NCI-H82 (cell line): ENCODE measurements around the gene NOL4L.

Experiments used
- DNase-seq: peaks from one replicate; lab custom pipeline; 2025; lab: John Stamatoyannopoulos, UW

The NOL4L gene

DNA sequence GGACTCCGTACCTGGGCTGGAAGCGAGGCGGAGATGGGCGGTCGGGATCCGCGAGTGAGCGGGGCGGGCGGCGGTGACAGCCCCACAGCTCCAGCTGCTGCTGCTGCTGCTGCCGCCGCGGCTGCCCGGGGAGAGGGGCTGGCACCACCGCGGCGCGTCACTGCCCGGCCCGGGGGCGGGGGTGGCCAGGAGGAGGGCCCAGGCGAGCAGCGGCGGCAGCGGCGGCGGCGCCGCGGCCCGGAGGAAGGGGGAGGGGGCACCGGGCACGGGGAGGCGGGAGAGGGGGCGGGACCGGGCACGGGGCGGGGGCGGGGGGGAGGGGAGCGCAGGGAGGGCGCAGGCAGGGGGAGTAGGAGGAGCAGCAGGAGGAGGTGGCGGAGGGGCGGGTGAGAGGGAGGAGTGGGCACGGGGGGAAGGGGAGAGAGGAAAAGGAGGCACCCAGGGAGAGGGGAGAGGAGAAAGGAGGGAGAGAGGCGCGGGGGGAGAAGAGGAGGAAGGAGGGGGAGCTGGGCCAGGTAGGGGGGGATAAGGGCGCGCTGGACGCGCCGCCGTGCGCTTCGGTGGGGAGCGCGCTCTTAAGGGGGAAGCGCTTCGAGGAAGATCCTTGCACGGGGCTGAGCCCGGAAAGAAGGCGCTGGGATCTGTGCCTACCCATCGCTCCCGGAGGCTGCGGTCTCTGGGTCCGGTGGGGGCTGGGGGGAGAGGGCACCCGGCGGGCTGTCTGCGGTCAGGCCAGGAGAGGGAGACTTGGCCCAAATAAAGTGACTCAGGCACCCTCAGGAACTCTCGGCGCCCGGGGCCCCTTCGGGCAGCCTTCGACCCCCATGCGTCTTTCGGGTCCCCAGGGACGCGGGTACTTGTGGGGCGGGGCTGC is 101.5 kb downstream of the NOL4L start:
- peak; percentile 98 for DNase-seq

DNA sequence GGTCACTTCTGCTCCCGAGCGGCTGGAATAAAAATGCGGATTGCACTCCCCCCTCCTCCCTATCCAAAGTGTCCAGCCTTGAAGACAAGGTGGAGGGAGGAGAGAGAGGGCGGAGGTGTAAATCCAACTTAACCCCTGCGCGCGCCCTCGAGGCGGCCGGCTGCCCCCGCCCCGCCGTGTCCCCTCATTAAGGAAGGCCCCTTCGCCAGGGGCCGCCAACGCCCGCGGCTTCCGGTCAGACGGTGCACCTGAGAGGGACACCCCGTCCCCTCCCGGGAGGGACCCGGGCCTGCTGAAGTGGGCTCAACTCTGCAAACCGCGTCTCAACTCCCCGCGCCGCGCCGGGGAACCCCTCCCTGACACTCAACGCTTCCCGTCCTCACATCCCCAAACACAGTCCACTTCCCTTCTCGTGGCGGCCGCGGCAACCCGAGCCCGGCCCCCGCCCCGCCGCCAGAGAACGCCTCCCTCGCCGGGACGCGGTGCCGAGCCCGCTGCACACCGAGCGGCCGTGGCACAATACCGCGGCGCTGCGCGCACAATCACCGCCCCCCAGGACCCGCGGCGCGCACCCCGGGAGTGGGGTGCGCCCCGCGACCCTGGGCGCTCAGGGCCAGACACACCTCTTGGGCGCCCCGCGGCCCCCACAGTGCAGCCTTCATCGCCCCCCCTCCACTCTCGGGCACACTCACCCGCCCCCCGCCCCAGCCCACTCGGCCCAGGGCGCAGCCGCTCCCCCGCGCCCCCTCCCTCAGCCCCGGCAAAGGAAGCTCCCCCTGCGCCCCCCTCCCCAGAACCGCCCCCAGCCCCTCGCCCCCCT is 102.5 kb downstream of the NOL4L start:
- DNase-seq: peak; percentile 65

DNA sequence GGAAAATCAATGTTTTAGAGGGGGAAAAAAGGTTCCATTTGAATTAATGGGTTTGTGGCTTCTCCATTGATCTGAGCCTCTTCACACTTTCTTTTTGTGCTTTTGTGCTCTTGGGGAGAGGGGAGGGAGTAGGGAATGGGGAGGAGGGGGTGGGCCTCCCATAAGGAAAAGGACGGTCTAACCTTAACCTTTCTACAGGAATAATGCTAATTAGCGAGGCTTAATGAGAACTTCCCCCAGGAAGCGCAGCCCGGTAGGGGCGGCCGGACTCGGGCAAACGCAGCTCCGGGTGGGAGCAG is 103.0 kb downstream of the NOL4L start:
- DNase-seq: no peak

DNA sequence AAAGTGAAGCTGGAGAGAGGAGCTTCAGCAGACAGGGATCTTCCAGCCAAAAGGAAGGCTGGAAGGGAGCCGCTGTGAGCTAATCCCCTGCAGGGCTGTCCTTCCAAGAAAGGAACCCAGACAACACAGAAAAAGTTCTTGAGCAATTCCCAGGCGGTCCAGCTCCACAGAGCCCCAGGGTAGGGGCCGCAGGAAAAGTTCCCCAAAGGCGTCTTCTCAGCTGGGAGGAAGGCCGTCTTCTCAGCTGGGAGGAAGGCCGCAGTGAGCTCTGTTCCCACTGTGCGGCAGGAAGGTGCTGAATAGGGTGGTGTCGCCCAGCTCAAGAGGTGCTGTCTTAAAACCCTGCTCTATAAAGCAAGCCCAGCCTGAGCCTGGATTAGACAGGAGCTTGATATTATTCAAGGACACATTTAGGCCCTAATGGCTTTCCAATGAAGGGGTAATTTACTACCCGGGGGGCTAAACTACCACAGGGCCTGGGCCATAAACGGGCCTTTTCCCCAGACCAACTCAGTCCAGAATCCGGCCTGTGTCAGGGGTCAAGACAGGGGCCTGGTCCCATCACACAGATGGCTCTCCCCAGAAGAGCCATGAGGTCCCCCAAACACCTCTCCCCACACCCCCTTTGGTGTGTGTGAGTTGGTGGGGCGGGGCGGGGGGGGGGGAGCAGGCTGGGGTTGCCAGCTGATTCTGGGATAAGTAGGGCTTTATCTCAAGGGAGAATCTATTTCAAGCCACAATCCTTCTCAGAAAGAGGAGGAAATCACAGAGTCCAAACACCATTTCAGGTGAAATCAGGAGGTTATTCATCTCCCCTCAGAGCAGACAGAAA is 103.6 kb downstream of the NOL4L start:
- peak; percentile 82 for DNase-seq

DNA sequence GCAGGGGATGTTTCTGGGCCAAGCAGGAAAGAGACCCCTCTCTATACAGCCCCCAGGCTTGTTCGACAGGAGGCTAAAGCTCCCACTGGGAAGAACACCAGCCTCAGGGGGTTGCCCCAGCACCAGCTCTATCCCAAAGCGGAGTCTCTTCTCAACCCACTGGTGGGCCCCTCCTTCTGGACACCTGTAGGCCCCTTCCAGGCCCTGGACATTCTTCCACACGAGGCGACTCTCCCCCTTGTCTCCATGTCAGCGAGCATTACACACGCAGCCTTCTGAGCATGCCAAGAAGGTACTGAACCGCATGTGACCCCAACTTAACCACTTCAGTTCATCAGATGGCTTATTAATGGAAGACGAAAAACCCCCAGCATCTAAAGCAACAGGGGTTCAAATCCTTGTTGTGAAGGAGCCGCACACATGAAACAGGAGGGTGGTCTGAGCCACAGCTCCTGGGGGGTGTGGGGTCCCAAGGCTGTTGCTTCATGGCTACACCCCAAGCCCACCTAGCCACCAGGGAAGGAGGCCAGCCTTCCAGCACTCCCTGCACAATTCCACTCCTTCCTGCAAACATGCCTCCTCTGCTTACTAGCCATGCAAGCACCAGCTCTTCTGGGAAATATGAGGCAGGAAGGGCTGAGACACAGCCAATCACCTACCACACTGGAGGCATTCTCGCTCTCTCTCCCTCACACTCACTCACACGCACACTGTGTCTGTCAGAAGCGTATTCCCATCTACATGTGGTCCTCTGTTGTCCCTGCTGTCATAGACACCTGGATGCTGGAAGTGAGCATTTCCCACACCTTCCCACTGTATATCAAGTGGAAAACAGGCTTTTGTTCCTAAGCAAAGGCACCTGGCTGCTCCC is 104.5 kb downstream of the NOL4L start:
- no peak for DNase-seq

DNA sequence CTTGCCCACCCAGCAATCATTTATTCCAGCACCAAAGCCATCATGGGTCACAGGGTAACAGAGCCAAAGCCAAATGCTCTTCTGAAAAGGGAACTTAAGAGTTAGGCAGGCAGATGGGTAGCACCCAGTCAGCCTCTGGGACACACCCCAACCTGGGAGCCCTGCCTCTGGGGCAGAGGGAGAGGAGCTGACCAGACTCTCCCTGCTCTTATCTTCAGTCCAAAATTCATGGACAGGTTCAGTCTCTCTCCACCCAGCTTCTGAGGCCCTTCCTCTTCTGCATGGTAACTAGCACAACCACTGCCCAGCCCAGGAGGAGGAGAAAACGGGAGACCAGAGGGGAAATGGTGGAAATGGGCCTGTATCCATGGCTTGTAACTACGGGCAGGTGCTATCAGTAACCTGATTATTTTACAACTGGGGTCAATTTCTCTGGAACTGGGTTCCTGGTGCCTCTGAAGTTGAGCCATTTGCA is 105.4 kb downstream of the NOL4L start:
- no peak for DNase-seq

DNA sequence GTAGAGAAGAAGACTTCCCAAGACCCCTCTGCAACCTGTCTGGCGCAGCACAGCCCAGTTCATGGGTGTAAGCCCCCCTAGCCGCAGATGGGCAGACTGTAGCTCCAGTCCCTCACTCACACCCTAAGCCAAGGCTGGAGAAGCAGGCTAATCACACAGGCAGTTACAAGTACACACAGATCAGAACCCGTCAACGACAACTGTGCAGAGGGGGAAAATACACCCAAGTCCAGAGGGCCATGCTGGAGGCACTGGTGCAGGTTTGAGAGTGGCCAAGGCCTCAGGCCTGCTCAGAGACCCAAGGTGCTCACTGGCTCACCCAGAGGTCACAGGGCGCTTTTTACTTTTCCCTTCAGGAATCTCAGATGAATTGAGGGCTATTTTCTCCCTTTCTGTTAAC is 106.1 kb downstream of the NOL4L start:
- DNase-seq: no peak

DNA sequence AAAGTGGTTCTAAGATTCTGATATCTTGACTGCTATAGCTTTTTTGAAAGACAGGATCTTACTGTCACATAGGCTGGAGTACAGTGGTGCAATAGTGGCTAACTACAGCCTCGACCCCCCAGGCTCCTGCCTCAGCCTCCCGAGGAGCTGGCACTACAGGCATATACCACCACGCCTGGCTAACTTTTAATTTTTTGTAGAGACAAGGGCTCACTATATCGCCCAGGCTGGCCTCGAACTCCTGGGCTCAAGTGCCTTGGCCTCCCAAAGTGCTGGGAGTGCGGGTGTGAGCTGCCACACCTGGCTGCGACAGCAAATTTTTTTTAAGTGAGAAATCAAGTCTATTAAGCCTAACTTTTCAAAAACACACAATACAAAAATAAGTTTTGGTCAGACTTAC is 106.6 kb downstream of the NOL4L start:
- DNase-seq: no peak

DNA sequence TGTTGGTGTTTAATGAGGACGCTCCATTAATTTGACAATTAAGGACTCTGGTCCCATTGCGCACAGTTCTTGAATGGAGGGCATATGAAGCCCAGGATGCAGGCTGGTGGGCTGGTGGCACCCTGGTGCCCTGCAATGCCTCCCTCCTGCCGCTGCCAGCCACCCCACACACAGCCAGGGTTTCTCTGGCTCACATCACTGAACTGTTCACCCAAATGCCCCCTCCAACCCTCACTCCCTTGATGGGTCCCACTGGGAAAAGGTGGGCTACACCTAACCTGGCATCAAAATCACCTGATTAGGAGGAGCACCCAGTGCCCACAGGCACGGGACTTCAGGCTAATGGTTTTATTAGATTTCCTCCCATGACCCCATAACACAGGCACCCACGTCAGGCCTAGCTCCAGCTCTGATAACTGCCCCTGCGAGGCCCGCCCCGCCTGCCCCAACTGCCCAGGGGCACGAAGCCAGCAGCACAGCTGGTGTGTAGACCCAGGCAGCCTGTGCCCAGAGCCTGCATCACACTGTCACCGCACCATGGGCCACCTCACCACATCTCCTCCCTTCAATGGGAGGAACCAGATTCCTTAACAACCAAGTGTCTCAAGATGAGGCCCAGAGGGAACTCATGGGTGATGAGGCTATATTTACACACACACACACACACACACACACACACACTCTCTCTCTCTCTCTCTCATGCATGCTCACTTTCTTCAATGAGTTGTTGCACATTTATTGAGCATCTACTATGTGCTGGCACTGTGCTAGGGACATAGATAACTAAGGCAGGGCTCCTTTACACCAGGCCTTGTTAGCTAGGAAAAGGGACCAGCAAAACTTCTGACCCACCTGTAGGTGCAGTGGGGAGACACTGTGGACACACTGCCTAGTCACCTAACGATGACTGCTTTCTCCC is 107.3 kb downstream of the NOL4L start:
- no peak for DNase-seq

DNA sequence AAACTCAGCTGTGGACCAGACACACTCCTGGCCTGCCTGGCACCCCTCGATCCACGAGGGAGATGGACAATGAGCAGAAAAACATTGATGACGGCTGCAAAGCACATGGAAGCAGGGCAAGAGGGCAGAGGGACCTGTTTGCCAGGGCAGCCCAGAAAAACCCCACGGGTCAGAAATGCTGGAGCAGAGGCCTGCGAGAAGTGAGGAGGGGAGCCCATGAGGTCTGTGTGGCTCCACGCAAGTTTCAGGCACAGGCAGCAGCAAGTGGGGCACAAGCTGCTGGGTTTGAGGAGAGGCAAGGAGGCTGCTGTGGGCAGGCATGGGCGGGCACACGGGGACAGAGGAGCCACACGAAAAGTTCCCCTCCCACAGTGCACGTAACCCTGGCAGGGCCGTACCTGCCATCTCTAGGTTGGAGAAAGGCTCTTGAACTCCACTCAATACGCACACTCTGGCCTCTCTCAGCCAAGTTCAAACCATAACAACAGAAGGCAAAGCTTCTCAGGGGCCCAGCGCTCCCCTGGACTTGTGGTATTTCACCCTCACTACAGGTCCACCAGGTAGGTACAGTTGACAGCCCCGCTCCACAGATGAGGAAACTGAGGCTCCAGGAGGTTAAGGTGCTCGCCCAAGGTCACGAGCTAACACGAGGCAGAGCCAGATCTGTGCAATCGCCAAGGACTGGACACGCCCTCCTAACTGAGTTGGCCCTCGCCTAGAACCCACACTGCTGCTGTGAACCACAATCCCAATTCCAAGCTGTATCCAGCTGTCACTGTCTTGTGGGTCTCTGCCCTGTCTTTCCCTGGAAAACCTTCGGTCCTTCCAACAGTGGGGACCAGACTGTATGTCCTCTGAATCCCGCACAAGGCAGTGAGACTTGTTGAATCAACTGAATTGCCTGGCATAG is 108.2 kb downstream of the NOL4L start:
- no peak for DNase-seq

DNA sequence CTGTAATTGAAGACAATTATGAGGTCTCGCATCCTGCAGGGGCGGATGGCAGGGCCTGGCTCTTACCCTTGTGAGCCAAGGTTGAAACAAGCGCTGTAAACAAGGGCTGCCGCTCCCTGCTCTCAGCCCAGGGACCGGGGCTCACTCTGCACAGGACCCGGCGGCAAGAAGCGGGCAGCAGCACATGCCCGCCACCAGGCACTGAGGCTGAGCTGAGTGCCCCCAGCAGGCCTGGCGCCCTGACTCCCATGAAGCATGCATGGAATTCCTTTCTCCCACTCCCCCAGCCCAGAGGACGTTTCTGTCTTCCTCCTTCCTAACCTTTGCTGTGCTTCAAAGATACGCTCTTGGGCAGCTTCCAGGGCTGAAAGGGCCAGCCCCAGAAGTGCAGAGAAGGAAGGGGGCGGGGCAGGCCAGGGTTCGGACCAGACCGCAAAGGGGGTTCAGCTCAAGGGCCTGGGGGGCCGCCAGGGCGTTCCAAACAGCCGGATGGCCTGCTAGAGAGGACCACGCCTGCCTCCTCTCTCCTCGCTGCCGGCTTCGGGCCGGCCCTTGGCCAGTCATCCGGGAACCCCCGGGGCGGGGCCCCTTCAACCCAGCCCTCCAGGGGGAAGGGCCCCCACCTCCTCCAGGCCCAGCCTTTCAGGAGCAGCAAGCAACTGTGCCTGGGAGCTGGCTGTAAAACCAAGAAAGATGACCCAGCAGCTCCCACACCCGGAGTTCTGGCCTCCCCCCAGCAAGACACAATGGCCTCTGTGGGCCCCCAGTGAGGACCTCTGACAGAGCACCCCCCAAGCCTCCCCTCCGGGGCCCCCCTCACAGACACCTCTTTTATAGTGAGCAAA is 109.9 kb downstream of the NOL4L start:
- no peak for DNase-seq

DNA sequence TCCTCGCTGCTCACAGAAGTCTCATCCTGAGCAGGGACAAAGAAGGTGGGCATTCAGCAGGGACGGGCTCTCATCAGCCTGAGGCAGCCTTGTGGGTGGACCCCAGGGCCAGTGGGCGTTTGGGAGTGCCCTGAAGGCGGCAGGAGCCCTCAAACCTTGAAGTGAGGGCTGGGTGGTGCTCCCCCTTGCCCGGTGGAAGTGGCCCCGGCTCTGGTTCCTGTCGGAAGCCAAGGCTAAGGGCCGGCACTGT is 110.5 kb downstream of the NOL4L start:
- DNase-seq: no peak

DNA sequence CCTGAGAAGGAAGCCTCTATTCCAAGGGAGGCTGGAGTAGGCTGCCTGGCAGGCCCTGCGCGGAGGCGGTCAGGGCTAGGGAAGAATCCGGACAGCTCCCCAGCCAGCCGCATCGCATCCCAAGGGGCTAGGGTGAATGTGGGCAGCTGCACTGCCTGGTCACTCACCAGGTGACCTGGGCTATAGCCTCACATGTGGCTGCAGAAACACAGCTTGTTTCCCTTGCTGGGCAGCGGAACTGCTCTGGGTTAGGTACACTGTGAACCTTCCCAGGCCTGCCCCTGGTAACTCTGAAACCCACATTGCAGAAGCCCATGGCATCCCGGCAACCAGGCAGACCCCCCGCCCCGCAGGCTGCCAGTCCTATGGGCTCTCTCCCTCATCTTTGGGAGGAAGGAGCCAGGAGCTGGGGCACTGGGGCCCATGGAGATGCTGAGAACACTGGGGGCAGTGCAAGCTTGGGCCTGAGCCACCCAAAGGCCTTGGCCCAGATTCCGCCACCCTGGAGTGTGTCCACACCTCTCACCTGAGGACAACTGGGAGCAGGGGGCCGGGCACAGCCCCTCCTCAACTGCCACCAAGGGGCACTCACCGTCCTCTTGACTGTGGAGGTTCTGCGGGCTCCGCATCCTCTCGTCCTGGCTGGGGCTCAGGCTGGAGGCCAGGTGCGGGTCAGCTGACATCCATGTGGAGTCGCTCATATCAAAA is 111.0 kb downstream of the NOL4L start:
- no peak for DNase-seq

DNA sequence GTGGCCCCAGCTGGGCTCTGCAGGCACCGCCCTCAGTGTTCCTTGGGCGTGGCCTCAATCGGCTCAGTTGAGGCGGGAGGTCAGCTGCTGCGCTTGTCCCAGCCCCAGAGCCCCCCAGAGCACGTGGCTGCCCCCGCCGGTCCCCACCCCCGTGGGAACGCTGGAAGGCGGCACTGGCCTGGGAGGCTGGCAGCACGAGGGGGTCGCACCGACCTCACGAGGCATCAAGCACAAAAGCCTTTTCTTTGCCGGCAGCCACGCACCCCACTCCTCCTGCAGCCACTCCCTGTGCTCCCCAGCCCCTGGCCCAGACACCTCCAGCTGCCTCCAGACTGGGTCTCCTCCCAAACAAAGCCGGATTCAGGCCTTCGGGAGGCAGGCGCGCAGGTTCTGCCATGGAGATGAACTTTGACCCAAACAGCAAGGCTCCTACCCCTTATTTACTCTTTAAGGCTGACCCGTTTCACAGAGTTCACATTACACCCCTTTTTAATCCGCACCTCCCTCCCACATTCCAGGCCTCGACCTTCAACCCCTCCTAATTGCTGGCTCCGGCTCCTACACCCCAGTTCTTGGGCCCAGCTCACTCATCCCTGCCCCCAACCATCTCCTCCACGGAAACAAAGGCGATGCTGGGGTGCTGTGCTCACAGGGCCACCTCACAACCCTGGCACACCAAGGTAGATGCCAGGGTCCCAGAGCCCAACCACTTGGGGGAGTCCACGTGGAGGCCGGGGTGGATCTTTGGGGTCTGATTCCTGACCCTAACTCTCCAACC is 111.7 kb downstream of the NOL4L start:
- DNase-seq: no peak

DNA sequence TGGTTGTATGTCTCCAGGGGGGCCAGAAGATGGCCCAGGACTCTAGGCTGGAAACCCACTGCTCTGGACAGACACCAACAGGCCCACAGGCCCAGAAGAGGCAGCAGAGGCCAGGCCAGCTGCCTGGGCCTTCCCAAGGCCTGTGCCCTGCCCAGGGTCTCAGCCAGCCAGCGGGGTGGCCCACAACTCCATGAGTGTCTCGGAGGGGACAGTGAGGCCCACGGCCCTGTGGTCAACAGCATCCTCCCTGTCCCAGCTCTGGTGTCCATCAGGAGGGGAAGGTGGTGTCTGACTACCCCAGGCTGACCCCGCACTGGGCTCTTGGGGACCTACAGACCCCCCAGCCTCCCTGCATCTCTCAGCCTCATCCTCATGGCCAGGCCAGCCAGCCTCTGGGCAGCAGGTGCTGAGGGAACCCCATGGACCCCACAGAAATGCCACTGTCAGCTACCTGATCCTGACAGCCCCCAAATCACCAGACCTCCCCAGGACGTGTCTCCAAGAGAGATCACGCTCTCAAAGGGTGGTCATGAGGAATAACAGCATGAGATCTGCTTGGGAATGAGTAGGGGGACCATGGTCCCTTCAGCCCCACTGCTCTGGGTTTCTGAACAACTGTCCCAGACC is 112.4 kb downstream of the NOL4L start:
- no peak for DNase-seq

DNA sequence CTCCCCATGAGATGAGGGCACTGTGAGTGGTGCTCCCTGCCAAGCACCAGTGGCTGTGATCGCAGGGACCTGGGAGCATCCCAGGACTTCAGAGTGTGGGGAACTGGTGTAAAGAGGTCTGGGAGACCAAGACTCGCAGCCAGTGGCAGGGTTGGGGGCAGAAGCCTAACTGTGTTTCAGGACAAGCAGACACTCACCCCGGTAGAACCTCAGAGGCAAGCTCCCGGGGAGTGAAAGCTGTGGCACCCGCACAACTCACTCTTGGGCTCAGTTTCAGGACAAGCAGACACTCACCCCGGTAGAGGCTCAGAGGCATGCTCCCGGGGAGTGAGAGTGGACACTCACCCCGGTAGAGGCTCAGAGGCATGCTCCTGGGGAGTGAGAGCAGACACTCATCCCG is 114.2 kb downstream of the NOL4L start:
- no peak for DNase-seq
